GF-D8 (cell line): ENCODE data around the gene KCNJ14.
A peak's percentile ranks its signal among the peaks of the same experiment; 100 is the strongest.
"Not testable (repeated sequence)": the region's sequence is repeated elsewhere in the genome, so short reads cannot be mapped to it uniquely, and the experiment has no call there.

Source experiments
- DNase-seq: peaks from one replicate; lab custom pipeline; 2025; lab: John Stamatoyannopoulos, UW

The KCNJ14 gene

DNA sequence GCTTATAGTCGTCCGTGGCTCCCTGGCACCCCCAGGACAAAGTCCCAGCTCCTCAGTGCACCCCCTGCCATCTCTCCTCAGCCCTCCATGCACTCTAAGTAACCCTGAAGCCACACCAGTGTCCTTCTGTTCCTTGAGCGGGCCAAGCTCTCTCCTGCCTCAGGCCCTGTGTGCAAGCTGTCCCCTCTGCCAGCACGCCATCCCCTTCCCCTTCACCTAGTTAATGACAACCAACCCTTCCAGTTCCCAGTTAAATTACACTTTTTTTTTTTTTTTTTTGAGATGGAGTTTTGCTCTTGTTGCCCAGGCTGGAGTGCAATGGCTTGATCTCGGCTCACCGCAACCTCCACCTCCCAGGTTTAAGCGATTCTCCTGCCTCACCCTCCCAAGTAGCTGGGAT is 33.1 kb downstream of the KCNJ14 start:
- DNase-seq: not testable (repeated sequence)

DNA sequence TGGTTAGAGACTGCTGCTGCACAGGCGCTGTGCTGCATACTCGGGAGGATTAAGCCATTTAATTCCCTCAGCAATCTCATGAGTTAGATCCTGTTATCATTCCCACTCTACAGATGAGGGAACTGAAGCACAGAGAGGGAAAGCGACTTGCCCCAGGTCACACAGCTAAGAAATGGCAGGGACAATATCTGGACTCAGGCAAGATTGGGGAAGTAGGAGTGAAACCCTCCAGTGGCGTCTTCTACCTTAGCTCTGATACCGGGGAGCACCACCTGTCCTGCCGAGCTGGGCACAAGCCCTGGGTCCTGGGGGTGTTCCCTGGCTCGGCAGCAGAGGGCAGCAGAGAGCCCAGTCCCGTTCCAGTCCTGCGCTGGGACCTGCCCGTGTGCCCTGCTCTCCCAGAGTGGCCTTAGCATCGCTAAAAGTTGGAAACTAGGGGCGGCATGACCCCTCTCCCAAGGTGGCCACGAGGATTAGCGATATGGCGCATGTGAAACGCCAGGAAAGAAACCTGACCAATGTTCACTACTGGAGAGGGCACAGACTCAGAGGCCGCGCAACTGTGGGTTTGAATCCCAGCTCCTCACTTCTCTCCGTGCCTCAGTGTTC is 34.3 kb downstream of the KCNJ14 start:
- DNase-seq: no peak

DNA sequence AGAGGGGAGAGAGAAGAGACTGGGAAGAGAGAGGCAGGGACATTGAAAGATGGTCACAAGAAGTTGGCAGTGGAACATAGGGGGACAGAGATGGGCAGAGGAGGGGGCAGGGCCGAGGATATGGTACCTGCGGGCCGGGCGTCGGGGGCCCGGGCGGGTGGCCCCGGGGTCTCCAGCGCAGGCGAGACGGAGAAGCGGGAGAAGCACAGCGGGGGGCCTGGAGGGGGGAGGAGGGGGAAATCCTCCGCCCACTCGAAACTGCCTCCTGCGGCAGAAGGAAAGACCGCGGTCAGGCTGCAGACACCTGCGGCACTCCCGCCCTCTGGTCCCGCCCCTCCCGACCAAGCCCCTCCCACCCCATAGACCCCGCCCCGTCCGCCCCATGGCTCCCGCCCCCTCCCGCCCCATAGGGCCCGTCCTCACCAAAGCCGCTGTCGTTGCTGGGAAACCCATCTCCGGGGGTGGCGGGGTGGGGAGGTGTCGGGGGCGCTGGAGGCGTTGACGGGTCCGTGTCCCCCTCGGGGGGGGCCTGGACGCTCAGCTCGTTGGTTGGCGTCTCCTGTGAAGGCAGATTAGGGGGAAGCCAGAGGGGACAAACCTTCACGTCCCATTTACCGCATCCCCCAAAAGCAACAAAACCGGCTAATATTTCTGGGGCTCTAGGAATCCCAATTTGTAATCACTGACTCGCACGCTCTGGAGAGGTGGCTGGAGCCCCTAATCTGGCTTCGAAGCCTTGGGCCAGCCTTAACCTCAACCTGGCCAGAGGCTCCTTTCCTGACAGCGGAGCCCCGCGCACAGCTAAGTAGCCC is 35.8 kb downstream of the KCNJ14 start:
- DNase-seq: no peak

DNA sequence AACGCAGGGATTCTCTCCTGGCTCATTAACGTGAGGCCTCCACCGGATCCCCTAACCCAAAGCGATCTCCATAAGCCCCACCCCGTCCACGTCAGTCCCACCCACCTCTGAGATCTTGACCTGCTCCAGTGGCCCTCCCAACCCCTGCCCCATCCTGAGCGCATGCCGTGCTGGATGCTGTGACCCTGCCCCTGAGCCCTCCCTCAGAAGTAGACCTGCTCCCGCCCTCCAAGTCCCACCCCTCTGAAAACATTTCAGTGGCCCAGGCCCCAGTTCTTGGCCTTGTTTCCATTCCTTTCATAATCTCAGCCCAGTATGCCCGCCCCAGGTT is 36.4 kb downstream of the KCNJ14 start:
- DNase-seq: no peak

DNA sequence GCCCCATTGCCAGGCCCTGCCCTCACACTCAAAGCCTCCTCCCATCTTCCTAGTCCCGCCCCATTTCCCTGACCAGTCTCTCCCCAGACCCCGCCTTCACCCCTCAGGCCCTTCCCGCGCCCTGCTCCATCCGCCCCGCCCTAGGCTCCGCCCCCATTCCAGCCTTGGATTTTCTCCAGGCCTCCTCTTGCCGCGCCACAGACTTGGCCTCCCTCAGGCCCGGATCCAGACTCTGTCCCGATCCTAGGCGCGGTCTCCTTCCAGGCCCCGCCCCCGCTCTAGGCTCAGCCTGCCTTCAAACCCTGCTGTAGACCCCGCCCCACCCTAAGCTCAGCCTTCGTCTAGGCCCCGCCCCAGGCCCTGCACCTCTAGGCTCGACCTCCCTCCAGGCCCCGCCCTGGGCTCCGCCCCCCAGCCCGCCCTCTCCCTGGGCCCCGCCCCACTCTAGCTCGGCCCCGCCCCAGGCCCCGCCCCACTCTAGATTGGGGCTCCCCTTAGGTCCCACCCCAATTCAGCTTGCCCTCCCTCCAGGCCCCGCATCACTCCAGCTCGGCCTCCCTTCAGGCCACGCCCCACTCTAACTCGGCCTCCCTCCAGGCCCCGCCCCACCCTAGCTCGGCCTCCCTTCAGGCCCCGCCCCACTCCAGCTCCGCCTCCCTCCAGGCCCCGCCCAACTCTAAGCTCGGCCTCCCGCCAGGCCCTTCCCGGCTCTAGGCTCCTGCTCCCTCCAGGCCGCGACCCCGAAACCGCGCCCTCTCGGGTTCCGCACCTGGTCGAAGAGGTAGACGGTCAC is 37.7 kb downstream of the KCNJ14 start:
- peak; percentile 93 for DNase-seq

DNA sequence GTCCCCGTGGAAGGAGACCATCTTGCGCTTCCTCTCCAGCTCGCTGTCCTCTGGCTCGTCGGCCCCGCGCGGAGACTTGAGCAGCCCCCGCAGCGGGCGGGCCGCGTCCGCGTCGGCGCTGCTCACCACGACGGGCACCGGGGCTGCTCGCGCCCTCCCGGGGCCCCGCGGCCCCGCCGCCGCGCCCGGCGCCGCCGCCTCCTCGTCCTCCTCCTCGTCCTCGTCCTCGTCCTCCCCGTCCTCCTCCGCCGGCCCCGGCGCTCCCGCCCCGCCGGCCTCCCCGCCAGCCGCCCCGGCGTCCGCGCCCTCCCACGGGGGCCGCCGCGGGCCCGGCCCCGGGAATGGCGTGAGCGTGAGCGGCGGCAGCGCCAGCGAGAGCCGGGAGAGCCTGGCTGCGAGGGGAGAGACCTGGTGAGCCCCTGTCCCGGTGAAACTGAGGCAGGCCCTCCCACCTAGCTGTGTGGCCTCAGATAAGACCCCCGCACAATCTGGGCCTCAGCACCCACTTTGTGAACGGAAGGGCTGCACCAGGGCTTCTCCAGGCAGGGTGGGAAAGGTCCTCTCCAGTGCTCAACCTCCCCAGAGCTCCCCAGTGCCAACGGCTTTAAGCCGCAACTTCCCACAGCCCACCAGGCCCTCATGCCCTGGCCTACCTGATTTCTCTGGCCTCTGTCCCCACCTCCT is 38.5 kb downstream of the KCNJ14 start:
- no peak for DNase-seq

DNA sequence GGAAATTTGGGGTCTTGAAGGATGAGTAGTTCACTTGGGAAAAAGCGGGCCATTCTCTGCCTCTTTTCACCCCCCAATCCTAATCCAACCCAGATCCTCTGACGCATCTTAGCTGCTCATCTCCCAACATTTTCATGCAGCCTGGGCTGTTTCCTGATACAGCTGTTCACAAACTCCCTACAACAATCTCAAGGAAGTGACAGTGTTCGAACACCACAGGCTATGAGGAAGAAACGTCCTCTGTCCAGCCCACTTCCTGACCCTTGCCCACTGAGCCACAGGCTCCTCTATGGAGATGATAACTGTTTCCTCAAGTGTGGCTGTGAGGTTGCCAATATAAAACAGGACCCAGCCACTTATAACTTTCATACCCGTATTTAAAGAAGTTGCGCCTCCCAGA is 40.0 kb downstream of the KCNJ14 start:
- DNase-seq: peak; percentile 62

DNA sequence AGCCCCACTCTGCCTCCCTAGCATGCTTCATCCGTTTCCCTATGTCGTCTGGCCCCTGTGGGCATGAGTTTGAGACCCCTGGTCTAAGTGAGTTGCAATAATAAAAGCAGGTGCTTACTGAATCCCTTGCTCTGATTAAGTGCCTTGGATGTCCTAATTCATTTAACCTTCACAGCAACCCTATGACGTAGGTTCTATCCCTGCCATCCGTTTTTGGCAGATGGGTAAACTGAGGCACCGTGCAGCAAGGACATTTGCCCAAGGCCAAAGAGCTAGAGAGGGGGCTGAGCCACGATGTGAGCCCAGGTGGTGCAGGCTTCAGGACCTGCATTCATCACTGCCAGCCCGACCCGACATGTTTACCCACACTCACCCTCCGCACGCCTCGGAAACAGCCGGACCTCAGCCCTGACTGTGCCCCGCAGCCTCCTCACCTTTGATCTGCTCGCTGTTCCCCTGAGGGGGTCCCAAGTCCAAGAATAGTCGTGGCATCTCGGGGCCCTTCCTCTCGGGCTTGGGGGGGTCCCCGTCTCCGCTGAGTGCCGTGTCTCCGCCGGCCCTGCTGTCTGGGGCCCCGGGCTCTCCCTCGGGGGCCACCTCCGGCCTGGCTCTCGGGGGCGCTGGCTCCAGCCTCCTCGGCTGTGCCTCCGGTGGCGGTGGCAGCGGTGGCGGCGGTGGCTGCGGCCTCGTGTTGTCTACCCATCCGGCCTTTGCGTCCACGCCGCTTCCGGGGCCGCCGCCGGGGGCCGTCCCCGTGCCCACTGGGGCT is 41.8 kb downstream of the KCNJ14 start:
- DNase-seq: no peak

DNA sequence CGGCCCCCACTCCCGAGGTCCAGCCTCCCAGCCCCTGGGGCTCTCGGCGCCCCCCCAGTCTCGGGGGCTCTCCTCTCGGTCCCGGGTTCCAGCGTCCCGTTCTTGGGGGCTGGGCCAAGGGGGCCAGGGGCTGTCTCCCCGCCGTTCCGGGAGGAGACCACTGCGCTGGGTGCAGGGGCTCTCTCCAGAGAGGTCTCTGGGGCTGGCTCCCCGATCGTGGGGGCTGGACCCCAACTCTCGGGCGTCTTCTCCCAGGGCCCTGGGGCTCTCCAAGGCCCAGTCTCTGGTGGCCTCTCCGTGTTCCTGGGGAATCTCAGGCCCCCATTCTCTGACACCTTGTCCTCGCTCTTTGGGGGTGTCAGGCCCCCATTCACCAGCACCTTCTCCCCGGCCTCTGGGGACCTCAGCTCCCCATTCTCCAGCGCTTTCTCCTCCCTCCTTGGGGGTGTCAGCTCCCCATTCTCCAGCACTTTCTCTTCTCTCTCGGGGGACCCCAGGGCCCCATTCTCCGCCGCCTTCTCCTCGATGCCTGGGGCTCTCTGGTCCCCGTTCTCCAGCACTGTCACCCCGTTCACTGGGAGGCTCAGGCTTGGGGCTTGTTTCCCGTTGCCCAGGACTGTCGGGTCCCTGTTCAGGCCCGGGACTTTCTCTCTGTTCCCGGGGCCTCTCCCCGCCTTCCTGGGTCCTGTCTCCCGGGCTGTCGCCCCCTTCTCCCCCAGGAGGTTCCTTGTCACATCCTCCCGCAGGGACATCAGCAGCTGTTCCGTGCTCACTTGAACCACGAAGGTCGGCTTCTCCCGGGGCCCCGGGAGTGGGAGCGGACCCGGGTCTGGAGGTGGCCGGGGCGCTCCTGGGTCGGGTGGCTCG is 42.6 kb downstream of the KCNJ14 start:
- DNase-seq: no peak

DNA sequence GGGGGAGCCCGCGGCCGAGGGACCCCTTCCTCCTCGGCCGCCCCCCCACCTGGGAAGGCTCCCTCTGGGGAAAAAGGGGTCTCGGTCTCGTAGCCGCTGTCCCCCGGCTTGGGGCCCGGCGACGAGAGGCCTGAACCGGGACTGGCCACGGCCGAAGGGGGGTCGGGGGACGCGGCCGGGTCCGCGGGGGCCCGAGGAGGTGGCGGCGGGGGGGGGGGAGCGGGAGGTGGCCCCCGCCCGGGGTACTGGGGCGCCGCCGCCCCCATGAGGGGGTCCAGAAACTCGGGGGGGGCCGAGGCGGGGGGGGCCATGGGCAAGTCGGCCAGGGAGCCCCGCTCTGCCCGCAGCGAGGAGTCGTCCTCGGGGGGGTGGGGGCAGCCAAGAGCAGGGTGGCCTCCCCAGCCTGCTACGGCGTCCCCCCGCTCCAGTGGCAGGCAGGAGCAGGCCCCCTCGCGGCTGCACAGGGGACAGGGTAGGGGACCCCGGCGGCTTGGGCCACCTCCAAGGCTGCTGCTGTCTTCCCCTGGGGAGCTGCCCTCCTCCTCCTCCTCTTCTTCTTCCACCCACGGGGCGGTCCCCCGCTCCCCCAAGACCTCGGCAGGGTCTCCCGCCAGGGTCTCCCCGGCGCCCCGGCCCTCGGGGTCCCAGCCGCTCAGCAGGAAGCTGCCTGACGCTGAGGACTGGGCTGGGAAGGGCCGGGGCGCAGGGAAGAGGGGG is 43.4 kb downstream of the KCNJ14 start:
- no peak for DNase-seq

DNA sequence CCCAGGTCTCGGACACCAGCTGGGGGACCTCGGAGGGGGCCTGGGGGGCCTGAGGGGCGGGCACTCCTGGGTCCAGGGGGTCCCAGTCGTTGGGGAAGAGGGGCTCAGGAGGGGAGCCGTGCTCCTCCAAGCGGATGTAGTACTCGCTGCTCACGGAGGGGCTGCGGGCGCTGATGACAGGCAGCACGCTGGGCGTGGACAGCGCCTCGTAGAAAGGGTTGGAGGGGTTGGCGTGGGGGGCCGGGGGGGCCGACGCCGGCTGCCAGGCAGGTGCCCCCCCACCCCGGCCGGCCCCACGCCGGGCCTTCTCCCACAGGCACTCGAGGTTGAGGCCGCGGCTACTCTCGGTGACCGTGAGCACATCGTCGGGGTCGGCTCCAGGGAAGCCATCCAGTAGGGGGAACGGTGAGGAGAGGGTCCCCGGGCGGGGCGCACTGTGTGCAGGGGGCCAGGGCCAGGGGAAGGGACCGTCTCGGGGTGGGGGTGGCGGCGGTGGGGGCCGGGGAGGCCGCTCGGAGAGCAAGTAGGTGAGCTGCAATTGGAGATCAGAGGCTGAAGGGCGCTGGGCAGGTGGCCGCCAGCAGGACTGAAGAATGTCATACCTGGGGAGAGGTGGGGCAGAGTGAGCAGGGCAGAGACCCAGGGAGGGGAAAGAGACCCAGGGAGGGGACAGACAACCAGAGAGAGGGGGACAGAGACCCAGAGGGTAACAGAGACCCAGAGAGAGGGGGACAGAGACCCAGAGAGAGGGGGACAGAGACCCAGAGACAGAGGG is 44.1 kb downstream of the KCNJ14 start:
- no peak for DNase-seq

DNA sequence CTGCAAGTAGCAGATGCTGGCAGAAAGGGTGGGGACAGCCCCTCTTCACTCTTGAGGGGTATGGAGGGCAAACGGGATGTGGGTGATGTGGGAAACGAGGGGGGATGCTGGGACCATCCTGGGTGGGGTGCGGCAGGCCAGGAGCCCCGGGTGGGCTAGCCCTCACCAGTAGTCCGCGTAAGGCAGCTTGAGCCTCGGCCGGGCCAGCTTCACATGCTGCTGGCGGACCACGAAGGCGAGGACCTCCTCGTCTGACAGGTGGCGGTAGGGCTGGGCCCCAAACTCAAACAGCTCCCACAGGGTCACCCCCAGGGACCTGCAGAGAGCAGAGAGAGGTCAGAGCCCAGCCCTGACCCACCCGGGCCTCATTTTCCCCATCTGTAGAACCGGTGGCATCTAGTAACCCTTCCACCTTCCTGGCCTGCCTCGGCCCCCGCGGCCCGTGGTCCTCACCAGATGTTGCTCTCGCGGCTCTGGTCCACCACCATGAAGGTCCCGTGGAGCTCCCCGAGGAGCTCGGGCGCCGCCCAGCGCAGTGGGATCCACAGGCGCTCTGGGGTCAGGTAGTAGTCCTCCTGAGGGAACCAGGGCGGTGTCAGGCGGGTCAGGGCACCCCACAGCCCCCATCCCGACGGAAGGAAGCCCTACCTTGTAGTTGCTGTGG is 45.6 kb downstream of the KCNJ14 start:
- no peak for DNase-seq

DNA sequence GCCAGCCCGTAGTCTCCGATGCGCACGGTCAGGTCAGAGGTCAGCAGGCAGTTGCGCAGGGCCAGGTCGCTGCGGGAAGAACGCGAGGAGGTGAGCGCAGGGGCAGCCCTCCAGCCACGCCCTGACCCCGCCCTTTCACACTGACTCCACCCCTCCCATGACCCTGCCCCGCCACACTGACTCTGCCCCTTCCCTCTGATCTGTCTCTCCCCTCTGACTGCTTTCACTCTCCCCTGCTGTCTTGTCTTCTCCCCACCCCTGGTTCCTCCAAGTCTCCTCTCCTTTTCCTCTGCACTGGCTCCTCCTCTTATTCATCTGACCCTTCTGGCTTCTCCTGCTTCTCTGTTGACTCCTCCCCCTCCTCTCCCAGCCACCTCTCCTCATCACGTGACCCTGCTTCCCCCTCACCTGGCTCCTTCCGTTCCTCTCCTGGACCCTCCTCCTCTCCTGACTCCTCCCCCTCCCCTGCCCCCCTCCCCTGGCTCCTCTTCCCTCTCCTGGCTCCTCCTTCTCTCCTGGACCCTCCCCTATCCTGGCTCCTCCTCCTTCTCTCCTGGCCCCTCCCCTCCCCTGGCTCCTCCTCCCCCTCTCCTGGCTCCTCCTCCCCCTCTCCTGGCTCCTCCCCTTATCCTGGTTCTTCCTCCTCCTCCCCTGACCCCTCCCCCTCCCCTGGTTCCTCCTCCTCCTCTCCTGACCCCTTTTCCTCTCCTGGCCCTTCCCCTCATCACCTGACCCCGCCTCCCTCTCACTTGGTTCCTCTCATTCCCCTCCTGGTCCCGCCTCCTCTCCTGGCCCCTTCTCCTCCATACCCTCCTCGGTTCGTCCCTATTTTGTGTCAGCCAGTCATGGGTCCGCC is 46.3 kb downstream of the KCNJ14 start:
- peak; percentile 64 for DNase-seq

DNA sequence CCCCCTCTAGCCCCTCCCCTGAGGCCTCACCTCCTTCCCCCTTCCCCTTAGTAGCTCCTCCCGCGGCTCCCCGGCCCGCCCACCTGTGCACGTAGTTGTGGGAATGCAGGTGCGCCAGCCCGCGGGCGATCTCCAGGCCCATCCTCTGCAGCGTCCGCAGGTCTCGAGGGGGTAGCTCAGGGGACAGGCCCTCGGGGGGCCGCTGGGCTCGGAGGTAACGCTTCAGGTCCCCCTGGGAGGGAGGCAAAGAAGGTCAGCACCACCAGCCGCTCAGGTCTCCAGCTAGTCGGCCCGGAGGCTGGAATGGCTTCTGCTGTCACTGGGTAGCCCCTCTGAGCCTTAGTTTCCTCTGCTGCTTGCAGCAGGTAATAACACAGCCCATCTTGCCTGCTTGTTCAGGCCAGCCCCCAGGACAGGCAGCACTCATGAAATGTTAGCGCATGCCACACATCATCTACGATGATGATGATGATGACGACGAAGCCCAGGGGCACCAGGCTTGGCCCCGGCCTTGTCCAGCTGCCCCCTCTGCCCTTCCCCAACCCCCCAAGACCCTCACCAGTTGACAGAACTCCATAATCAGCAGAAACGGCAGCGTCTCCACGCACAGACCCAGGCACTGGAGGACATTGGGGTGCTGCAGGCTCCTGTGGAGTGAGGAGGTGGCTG is 47.1 kb downstream of the KCNJ14 start:
- DNase-seq: no peak

DNA sequence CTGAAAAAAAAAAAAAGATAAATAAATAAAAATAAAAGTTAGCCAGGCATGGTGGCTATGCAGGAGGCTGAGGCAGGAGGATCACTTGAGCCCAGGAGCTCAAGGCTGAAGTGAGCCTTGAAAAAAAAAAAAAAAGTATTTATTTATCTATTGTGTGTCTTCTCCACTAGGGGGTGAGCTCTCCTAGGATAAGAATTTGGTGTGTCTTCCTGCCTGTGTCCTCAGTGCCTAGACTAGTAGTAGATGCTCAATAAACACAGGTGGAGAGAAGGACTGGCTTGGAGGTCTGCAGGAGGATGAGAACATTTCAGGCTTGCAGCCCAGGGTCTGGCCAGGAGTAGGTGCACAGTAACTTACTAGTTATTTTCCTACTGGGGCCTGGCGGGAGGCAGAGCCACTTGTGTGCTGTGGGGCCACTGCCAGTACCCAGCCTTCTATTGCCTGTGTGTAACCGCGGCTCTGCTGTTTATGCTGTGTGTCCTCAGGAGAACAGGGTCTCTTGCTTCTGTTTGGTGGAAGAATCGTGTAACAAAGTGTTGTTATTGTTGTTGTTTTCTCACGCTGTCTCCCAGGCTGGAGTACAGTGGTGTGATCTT is 50.9 kb downstream of the KCNJ14 start:
- DNase-seq: peak; percentile 17

DNA sequence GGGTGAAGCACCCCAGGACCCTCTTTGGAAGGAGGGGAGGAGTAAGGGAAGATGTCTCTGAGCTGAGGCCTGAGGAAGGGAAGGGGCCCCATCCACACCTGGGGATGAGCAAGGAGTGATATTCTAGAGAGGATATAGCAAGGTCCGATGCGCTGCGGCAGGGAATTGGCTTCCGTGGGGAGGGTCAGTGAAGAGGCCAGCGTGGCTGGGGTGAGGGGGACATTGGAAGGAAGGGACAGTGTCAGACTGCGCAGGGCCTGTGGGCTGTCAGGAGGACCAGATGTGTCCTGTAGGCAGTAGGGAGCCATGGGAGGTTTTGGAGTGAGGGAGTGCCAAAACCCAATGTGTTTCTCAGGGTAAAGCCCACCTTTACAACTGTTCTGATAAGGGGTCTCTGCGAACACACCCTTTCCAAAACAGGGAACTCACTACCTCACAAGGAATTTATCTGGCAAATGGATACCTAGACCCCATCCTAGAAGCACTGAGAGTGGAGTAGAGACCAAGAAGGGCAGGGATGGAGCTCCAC is 52.6 kb downstream of the KCNJ14 start:
- DNase-seq: no peak
